Heart left ventricle (tissue), 13 donors: ENCODE results near the gene OSBPL10.
"Not testable (repeated sequence)": the region's sequence is repeated elsewhere in the genome, so short reads cannot be mapped to it uniquely, and the experiment has no call there.

Experiments
- CTCF ChIP-seq, 12 donors: fragments of 200-600 bp; sonication (generic) in 4 of 12; IDR thresholded peaks; one replicate each; pipeline versions ENCODE4 v1.5.0 to v1.8.0; 2018 to 2022; ENCODE audit warnings: antibody characterized with exemption in 12 of 12, mild to moderate bottlenecking in 5 of 12
- POLR2A ChIP-seq, 2 donors: fragments of 450-650 bp; IDR thresholded peaks; one replicate each; pipeline ENCODE4 v1.6.1; 2017; ENCODE audit warnings: antibody characterized with exemption in 2 of 2, mild to moderate bottlenecking in 2 of 2, moderate library complexity in 2 of 2
- donor health status: ischemic (EF 13 %, LVEDD 7.1; RV severe dilation, severe dysfunction).
- donor health status: DM: no; HTN: yes; CAD: no.
- donor health status: DM: no; HTN: no; CAD: no.
- donor health status: ischemic (EF 25% LVEDD 6.9; RV normal size, moderate dysfunction).
- donor health status: ischemic (EF 25% LVEDD 5.7; RV mildly dilated, moderate dysfunction).
- donor health status: ischemic (EF 35%, LVEDD 5.7; RV mildly dilated, moderate dysfunction).
- donor health status: nonischemic (EF 11% LVEDD 7.7; RV severe dilation, severe dysfunction).
- donor health status: DM: yes; HTN: yes; CAD: no.
- donor health status: PGD.
- donor health status: ischemic (EF 29% LVEDD 5.4; RV normal size, mild dysfunction).
- donor health status: nonischemic (EF 23%, LVEDD 6.1; RV moderate dilation, normal function).

- TF ChIP-seq CTCF, POLR2A (IDR thresholded peaks at IDR 0.05): not testable (repeated sequence)
Measured at GRCh38 chr3:31783851-31784250, 197.2 kb downstream of the OSBPL10 start.
